NB4 (cell line): ENCODE data around the gene GZMM.

ENCODE experiments used
- MYC ChIP-seq: IDR thresholded peaks from 2 replicates; pipeline ENCODE4 v1.6.1; 2011; ENCODE audit warnings: low read depth, low read length
- POLR2A ChIP-seq: IDR thresholded peaks from 2 replicates; pipeline ENCODE4 v1.6.1; 2011; ENCODE audit warnings: mild to moderate bottlenecking; ENCODE audit not compliant: insufficient read length; ENCODE audit errors: extremely low read depth
- TF ChIP-seq, protein P1 (sequence below): IDR thresholded peaks from one replicate; pipeline ENCODE4 v1.5.1; 2012; ENCODE audit warnings: low read depth, low read length
- TF ChIP-seq, protein P2 (sequence below): IDR thresholded peaks from 2 replicates; pipeline ENCODE4 v1.6.1; 2011; ENCODE audit warnings: low read depth, low read length

DNA sequence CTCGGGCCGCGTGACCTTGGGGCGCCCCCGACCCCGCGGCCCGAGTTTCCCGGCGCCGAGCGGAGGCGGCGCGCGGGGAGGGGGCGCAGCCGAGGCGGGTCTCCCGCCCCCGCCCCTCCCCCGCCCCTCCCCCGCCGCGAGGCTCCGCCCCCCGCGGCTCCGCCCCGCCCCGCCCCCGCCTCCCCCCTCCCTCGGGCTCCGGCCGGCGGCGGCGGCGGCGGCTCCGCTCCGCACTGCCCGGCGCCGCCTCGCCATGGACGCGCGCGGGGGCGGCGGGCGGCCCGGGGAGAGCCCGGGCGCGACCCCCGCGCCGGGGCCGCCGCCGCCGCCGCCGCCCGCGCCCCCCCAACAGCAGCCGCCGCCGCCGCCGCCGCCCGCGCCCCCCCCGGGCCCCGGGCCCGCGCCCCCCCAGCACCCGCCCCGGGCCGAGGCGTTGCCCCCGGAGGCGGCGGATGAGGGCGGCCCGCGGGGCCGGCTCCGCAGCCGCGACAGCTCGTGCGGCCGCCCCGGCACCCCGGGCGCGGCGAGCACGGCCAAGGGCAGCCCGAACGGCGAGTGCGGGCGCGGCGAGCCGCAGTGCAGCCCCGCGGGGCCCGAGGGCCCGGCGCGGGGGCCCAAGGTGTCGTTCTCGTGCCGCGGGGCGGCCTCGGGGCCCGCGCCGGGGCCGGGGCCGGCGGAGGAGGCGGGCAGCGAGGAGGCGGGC lies 46.0 kb downstream of the GZMM start, which contains the start of gene HCN2:
- TF ChIP-seq, protein P1, sequence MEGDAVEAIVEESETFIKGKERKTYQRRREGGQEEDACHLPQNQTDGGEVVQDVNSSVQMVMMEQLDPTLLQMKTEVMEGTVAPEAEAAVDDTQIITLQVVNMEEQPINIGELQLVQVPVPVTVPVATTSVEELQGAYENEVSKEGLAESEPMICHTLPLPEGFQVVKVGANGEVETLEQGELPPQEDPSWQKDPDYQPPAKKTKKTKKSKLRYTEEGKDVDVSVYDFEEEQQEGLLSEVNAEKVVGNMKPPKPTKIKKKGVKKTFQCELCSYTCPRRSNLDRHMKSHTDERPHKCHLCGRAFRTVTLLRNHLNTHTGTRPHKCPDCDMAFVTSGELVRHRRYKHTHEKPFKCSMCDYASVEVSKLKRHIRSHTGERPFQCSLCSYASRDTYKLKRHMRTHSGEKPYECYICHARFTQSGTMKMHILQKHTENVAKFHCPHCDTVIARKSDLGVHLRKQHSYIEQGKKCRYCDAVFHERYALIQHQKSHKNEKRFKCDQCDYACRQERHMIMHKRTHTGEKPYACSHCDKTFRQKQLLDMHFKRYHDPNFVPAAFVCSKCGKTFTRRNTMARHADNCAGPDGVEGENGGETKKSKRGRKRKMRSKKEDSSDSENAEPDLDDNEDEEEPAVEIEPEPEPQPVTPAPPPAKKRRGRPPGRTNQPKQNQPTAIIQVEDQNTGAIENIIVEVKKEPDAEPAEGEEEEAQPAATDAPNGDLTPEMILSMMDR: no peak
- TF ChIP-seq POLR2A (no peak), MYC (no peak)
- TF ChIP-seq, protein P2, sequence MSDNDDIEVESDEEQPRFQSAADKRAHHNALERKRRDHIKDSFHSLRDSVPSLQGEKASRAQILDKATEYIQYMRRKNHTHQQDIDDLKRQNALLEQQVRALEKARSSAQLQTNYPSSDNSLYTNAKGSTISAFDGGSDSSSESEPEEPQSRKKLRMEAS: no peak
